Measurements from ENCODE around the gene AUH. TPM values are rescaled to one million over a fixed set of nuclear protein-coding genes. Genes with fewer than 3 reads are reported as not detected.

AUH gene
- total and polyA plus RNA-seq, 9 of the 15 experiments (the other 6 are each of a cell fraction or from before 2014, with no cell fraction given) = 3.4 to 29.0 (median 10.1) TPM

- Histone ChIP-seq H3K27me3 (ENCODE audit: control insufficient read depth in 2 of 2, insufficient read depth in 2 of 2, low read length in 2 of 2) (no peaks in the 10 kb centered on the region), H4K20me1 (replicated peaks; ENCODE audit: control insufficient read depth, insufficient read depth, low read length) (no peaks in the 10 kb centered on the region), H3K4me3 (no peak overlapping the region), H2AFZ (ENCODE audit: low read depth, low read length) (no peak overlapping the region), H3K79me2 (ENCODE audit: control insufficient read depth, insufficient read depth, low read length) (no peaks in the 10 kb centered on the region), H3K9ac (ENCODE audit: insufficient read depth in 1 of 2, low read depth in 2 of 2, low read length in 2 of 2) (no peak overlapping the region), H3K36me3 (ENCODE audit: control insufficient read depth, insufficient read depth, low read length) (no peaks in the 10 kb centered on the region), H3K27ac (ENCODE audit: extremely low read depth, low read depth, low read length) (no peak overlapping the region), H3K4me2 (ENCODE audit: insufficient read depth, low read length) (no peak overlapping the region), H3K4me1 (replicated peaks in 1 of 2; ENCODE audit: control insufficient read depth in 2 of 2, insufficient read depth in 2 of 2, low read length in 2 of 2) (peaks cover 3 to 10% of the 10 kb centered on the region in 2 experiments; a peak in 4 of 5 replicates), H3K9me3 (replicated peaks; ENCODE audit: control insufficient read depth, insufficient read depth, low read depth, low read length) (no peaks in the 10 kb centered on the region), H3K9me1 (ENCODE audit: control insufficient read depth, insufficient read depth, low read length) (no peaks in the 10 kb centered on the region)
- 31% methylated on average over 3 of the region's 3 CpGs for WGBS (ENCODE audit: insufficient coverage, low coverage, missing lambda C conversion rate)
- TF ChIP-seq NR0B1 (IDR thresholded peaks at IDR 0.05; ENCODE audit: partially characterized antibody) (no peak), TOE1 (IDR thresholded peaks at IDR 0.05; ENCODE audit: borderline replicate concordance) (no peak), TOE1 (CRISPR knock-in tag; IDR thresholded peaks at IDR 0.05; ENCODE audit: borderline replicate concordance, low read depth) (no peak), HNRNPL (IDR thresholded peaks at IDR 0.05; ENCODE audit: low read depth, low read length) (no peak), GABPB2 (CRISPR knock-in tag; conservative IDR thresholded peaks at IDR 0.05) (no peak), TCFL5 (CRISPR knock-in tag; conservative IDR thresholded peaks at IDR 0.05) (no peak), L3MBTL2 (IDR thresholded peaks at IDR 0.05) (no peak), ARID2 (IDR thresholded peaks at IDR 0.05) (no peak), MED1 (CRISPR knock-in tag; IDR thresholded peaks at IDR 0.05; ENCODE audit: borderline replicate concordance) (no peak), IFI16 (CRISPR knock-in tag; IDR thresholded peaks at IDR 0.05) (no peak), LARP7 (IDR thresholded peaks at IDR 0.05) (no peak), ATF4 (CRISPR knock-in tag; IDR thresholded peaks at IDR 0.05) (no peak)
- FAIRE-seq = no peak
- in situ Hi-C loops (cut with MboI) (no loop called here), intact Hi-C loops (cut with micrococcal nuclease) (no loop called here)
- ATAC-seq = no peak
- ChIA-PET POLR2A (interaction anchor here (2.3 kb wide), 1 partner anchor 11 kb away, joined by 6 read pairs; no protein-coding TSS in a partner anchor), CTCF (ENCODE audit: low intra/inter-chr PET ratio) (no interaction called here)
- no peak for DNase-seq (ENCODE audit: extremely low read depth in 1 of 4, low spot score in 3 of 4)
- BruUV-seq (replicated peaks) = no TSS peak
These were observed 37.2 kb upstream of the AUH start for GRCh38 chr9:91398926-91399325.

Data from K562 (cell line).